ENCODE results near the gene ARID5A. TPM values are rescaled to one million over a fixed set of nuclear protein-coding genes. Genes with fewer than 3 reads are reported as not detected.

The ARID5A gene
- total and polyA plus RNA-seq, 2 donors (not counting 1 experiment from before 2014, with no cell fraction given), result 35.5 to 93.0 TPM

- no peak overlapping the region for H3K4me2 ChIP-seq (replicated peaks; ENCODE audit: low read depth, low read length, poor library complexity, severe bottlenecking)
- no peak overlapping the region for H3K27ac ChIP-seq (ENCODE audit: low read length in 2 of 2)
- H3K79me2 ChIP-seq (ENCODE audit: control insufficient read depth, insufficient read depth, low read length), result peaks cover 67% of the 10 kb centered on the region
These were observed 5.0 kb downstream of the ARID5A start for GRCh38 chr2:96541398-96542152.

More at GRCh38 chr2:96541398-96542152, 5.0 kb downstream of the ARID5A start:
- peaks cover 0 to 20% of the 10 kb centered on the region in 2 experiments for H3K36me3 ChIP-seq (replicated peaks in 1 of 2; ENCODE audit: control extremely low read depth in 1 of 2, control insufficient read depth in 1 of 2, extremely low read depth in 1 of 2, insufficient read depth in 2 of 2, low read length in 1 of 2)
- no peaks in the 10 kb centered on the region for H3K27me3 Mint-ChIP-seq
- no peak for DNase-seq
- H4K20me1 ChIP-seq (ENCODE audit: control insufficient read depth, insufficient read depth, low read length, poor library complexity, severe bottlenecking), result peaks cover 74% of the 10 kb centered on the region
- no peak overlapping the region for H3K27ac Mint-ChIP-seq
- H3K4me1 Mint-ChIP-seq, result peaks cover 52% of the 10 kb centered on the region
- CTCF ChIA-PET, result interaction anchor here (1.3 to 6.1 kb wide), 4 partner anchors 10 to 133 kb away, joined by 3 to 53 read pairs (median 9); no protein-coding TSS in a partner anchor
- H3K9me3 ChIP-seq (ENCODE audit: control extremely low read depth in 1 of 3, control insufficient read depth in 2 of 3, insufficient read depth in 1 of 3, low read length in 2 of 3), result no peaks in the 10 kb centered on the region
- peaks cover 23 to 29% of the 10 kb centered on the region in 2 donors for H3K4me1 ChIP-seq (ENCODE audit: control insufficient read depth in 2 of 2, insufficient read depth in 2 of 2, low read length in 2 of 2)
- H3K4me3 ChIP-seq (ENCODE audit: control extremely low read depth in 1 of 5, extremely low read depth in 1 of 5, insufficient read depth in 1 of 5, low read depth in 2 of 5, low read length in 4 of 5), result no peak overlapping the region
- H3K4me3 Mint-ChIP-seq, result no peak overlapping the region
- no peaks in the 10 kb centered on the region for H3K27me3 ChIP-seq (replicated peaks in 1 of 4; ENCODE audit: control extremely low read depth in 1 of 4, control insufficient read depth in 3 of 4, insufficient read depth in 4 of 4, low read length in 3 of 4)
- H3K9me3 Mint-ChIP-seq (ENCODE audit: insufficient read depth), result no peaks in the 10 kb centered on the region
- no peak overlapping the region for H3K9ac ChIP-seq (ENCODE audit: low read length)
- TF ChIP-seq CTCF (IDR thresholded peaks at IDR 0.05), result no peak
- no peak for TF ChIP-seq EZH2 (IDR thresholded peaks at IDR 0.05; ENCODE audit: borderline replicate concordance, insufficient read depth, low read depth, low read length, poor library complexity, severe bottlenecking)
- no peak overlapping the region for H2AFZ ChIP-seq (ENCODE audit: insufficient read depth, low read depth, low read length, poor library complexity, severe bottlenecking)
- 100% methylated on average over 2 of the region's 4 CpGs for WGBS (ENCODE audit: insufficient coverage)
- POLR2A ChIA-PET, result interaction anchor here (1.3 kb wide), 1 partner anchor 10 kb away, joined by 4 read pairs; no protein-coding TSS in a partner anchor
- no peak for ATAC-seq (ENCODE audit: low read depth)
- intact Hi-C loops (cut with micrococcal nuclease), result no loop called here

All from B cell (primary cell).